Measurements from ENCODE around the gene NDUFV3.
"Not testable (repeated sequence)": the region's sequence is repeated elsewhere in the genome, so short reads cannot be mapped to it uniquely, and the experiment has no call there.

Gene NDUFV3

DNA sequence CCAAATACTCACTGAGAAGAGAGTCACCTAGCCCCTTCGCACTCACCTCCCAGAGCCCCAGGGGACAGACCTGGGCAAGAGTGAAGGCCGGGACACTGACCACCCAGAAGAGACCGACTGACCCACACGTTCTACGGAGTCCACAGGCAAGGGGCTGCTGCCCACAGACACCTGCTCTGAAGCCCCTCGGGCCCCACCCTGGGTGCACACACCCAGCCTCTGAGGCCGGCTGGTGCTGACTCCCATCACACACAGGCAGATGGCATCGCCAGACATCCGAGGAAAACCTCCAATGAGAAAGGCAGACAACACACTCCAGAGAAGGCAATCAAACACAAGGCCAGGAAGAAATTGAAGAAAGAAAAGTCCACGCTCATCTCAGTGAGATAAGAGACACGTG is 35.9 kb upstream of the NDUFV3 start:
- DNase-seq (ENCODE audit: low read depth): no peak

DNA sequence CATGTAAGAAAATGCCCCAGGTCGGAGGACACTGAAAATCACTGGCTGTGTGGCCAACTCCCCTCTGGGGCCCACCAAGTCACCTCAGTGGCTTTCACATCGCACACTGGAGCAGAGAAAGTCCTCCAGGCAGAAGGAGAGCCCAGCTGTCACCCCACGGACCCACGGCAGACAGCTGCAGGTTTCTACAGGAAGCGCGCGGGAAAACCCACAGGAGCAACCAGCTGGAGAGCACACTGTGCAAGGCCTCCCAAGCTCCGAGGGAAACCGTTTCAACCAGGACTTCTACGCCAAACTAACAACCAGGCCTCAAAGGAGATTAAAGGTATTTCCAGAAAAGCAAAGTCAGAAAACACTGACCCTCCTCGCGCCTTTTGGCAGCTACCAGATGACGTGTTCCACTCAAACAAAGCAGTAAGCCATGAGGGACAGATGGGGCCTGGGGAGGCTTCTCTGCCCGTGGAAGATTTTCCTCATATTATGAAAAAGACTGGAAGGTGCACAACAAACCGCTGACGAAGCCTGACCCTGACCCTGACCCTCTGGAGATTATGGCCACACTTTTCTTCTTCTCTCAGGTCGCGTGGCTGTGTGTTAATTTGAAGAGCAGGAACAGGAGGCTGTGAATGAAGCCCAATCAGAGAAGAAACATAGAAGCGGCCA is 34.8 kb upstream of the NDUFV3 start:
- no peak for DNase-seq (ENCODE audit: low read depth)

DNA sequence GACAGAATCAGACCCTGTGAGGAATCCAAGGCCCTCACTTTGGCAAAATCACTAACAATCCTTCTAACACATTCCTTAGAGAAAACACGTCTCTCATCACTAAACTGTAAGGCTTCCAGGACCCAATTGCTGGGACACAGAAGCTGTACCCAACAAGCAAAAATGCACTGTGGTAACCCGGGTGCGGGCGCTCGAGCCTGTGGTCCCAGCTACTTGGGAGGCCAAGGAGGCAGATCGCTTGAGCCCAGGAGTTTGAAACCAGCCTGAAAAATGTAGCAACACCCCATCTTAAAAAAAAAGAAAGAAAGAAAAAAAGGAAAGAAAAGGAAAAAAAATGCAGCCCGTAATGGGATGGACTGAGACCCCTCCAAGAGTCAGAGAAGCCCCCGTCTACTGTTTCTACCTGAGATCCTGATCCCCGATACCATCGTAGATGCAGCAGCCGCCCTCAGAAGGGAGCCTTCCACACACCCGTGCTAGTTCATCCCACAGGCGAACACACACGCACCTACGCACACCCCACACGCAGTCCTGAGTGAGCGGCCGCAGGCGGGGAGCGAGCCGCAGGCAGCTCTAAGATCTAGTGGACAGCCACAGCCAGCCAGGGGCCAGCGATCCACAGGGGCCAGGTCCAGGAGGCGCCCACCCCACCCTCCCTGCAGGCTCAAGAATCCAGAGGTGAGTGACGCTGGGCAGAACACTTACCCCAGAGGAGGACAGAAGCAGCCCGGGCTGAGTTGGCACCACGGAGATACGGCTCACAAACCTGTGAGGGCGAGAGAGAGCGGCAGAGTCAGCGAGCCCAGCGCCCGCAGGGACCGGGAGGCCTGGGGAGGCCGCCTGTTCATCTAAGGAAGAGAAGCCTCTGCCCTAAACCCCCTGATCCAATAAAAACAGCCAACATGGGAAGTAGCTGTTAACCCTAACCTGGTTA is 33.9 kb upstream of the NDUFV3 start:
- DNase-seq (ENCODE audit: low read depth): no peak

DNA sequence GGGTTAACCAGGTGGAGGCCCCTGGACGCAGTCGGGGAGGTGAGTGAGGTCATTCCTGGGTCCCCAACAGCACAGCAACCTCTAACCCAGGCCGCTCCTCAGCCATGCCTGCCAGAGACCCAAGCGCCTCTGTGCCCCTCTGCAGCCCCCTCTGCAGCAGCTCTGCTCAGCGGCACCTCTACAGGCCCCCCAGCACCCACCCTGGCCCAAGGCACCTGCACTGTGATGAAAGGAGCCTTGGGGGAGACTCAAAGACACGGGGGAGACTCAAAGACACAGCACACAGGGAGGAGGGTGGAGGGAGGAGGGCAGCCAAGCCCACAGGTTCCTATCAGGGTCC is 33.2 kb upstream of the NDUFV3 start:
- no peak for DNase-seq (ENCODE audit: low read depth)

DNA sequence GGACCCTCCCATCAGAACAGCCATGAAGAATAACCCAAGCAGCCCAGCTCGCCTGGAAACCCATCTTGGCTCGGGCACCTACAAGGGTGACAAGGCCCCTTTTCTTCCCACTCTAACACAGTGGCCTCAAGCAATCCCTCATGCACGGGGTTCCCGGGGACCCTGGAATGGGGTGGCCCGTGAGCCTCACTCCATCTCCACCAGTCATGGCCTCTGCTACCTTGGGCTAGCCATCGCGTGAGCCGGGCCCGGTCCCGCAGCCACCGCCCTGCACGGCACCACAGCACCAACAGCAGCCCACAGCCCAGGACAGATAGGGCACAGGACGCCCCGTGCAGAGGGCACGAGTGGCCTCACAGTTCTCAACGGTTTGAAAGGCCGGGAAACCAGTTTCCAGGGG is 32.8 kb upstream of the NDUFV3 start:
- no peak for DNase-seq (ENCODE audit: low read depth)

DNA sequence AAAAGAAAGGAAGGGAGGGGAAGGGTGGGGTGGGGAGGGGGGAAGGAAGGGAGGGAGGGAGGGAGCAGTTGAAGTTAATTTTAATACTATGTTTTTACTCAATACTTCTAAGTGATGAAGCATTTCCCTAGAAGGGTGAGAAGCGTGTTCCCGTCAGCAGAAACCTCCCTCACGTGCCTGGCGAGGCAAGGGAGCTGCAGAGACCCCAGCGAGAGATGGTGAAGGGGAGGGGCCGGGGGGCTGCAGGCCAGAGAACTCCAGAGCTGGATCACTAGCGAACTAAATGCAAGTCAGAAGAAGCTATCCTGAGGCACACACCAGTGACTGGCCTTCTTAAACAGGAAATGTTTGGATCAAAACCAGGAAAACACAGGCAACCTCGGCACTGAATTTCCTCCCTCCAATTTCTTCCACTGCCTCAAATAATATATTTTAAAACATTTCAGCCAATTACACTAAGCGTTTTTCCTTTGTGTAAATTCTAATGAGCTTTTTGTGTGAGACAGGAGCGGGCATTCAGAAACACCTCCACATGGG is 31.7 kb upstream of the NDUFV3 start:
- DNase-seq (ENCODE audit: low read depth): no peak

DNA sequence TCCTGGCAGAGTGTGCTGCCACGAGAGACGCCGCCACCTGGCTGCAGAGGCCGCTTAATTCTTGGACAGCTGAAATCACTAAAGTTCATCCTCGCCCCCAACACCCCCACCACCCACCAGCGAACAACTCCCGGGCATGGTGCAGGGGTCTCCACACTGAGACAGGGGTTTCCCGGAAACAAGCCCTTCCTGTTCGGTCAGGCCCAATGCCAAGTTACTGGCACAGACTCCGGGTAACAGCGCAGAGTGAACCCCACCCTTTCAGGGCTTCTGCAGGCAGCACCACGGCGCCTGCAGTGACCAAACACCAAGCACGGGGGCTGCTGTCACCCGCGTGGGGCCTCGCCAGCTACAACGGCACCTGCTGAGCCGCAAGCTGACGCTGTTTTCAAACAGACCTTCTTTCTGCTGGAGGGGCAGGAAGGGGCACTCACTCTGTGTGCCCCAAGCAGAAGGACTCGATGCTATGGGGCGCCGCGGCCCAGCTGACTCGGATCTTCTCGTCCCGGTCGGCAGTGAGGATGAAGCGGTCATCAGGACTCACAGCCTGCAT is 31.2 kb upstream of the NDUFV3 start:
- no peak for DNase-seq (ENCODE audit: low read depth)

DNA sequence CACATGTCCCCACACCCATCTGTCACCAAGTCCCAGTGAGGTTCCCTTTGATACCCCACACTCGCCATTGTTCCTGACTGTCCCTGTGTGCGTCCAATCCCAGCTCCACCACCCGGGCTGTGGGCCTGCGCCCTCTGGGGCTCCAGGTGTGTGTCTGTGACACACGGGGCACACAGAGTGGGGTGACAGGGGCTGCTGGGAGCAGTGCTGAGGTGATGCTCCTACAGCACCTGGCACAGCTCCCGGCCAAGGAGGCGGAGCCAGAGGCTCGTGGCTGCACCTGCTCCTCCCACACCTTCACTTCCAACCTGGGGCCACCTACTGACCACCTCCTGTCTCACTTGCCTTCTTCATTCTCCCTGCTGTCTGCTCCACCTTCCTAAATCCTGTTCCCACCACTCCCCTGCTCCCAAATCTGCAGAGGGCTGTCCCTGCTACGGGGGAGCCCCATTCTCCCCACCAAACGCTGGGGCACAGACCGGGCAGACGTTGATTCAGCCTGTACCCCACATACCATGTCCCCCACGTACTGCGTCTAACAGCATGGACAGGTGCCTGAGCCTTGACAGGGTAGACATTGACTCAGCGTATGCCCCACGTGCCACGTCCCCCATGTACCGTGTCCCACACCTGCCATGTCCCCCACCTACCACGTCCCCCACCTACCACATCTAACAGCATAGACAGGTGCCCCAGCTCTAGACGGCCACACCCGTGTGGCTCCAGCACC is 30.2 kb upstream of the NDUFV3 start:
- no peak for DNase-seq (ENCODE audit: low read depth)

DNA sequence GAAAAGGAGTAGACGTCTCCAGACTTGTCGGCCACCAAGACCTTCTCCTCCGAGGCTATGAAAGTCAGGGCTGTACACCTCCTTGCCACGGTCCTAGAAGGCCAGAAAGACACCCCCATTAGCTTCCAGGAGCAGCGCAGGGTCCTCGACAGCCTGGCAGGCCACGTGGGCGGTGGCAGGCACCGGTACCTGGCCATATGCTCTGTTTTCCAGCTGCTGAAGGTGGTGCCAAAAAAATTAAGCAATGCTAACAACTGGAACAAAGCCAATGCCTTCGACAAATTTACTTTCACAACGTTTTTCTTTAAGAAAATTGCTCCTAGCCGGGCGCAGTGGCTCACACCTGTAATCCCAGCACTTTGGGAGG is 29.6 kb upstream of the NDUFV3 start:
- no peak for DNase-seq (ENCODE audit: low read depth)

DNA sequence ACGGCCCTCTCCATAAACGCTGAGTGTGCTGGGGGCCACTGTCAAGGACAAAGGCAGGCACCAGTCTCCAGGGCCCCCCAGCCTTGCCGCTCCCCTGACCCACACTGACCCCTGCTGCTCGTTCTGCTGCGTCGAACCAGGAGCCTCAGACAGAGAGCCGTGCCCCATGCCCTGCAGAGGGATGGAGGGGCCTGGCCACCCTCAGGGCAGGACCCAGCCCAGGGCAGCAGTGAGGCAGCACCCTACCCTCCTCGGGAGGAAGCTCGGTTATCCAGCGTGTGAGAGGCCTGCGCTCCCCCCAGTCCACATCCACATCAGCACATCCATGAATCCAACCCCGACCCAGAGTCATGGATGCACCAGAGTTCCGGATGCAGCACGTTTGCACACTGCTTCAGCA is 28.8 kb upstream of the NDUFV3 start:
- DNase-seq (ENCODE audit: low read depth): no peak

DNA sequence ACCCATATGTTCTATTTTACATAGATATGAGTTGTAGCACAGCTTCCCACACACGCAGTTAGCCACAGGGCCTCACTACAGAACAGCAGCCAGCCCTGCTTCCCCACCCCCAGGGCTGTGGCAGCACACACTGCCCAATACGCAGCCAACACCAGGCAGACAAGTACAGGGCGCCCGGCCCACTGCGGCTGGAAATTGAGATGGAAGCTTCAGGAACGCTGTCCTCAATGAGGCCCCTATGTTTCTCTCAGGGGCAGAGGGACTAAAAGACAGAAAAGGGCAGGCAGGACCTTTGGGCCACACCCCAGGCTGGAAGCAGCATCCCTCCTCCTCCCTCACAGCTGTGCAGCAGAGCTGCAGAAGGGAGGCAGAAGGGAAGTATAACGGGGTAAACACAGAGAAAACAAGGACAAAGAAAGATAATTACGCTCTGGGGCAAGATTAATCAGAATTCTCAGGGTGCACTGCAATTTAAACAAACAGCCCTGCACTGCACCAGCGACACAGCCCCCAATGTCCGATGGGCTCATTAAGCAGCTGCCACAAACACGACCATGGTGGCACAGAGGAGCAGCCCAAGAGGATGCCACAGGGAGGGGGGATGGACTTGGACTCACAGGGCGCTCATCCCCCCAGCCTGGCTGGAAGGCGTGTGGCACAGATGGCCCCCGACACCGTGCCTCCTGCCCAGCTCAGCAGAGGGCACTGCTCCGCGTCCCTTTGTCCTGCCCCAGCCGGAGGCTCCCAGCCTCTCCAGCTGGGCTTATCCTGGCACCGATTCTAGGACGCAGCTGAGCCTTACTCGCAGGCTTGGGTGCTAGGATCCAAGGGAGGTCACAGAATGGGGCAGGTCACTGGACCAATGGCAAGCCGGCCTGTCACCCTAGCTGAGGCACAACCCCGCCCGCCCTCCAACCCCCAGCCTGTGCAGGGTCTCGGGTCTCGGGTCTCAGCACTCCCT is 28.0 kb upstream of the NDUFV3 start:
- no peak for DNase-seq (ENCODE audit: low read depth)

DNA sequence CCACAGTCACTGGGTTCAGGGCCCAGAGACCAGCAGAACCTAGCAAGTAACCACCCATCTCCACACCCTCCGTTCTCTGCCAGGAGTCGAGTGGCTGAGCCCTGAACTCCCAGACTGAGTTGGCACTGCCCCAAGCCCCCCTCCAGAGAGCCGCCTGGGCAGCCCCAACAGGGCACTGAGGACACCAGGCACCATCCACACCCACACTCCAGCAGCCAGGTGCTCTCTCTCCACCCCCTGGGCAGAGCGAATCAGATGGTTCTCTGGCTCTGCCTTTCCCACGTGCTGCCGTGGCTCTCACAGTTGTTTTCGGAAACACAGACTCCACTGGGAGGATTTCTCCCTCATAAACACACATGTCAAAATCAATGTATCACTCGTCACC is 27.3 kb upstream of the NDUFV3 start:
- no peak for DNase-seq (ENCODE audit: low read depth)

DNA sequence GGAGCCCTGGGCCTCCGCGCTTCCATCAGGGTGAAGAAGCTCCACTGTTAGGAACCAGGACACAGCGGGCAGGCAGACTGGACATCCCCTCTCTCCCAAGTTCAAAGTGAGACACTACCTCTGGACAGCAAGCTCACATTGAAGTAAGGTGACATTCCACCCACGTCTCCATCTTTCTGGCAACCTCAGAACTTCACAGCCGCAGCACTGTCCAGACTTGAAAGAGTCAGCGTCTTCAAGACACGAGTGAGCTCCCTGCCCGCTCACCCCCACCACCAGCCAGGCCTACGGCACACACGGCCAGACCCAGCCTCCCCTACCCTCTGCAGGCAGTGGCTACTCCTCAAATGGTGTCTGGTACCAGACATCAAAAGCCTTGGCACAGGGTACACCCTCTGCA is 24.9 kb upstream of the NDUFV3 start:
- DNase-seq (ENCODE audit: low read depth): no peak

DNA sequence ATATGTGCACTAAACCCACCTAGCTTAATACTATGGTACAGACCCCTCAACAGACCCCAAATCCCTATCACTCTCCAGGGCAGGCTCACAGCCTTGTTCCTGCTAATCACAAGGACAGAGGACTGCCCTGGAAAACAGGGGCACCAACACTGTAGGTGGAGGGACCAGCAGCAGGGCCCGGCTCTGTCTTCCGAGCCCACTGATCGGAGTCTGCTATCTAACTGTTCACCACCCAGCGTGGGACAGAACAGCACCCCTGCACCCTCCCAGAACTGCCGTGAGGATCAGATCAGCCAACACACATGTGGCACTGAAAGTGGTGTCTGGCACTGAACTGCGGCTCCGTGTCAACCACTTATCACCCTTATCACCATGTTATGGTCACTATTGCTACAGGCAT is 20.0 kb upstream of the NDUFV3 start:
- DNase-seq (ENCODE audit: low read depth): no peak

DNA sequence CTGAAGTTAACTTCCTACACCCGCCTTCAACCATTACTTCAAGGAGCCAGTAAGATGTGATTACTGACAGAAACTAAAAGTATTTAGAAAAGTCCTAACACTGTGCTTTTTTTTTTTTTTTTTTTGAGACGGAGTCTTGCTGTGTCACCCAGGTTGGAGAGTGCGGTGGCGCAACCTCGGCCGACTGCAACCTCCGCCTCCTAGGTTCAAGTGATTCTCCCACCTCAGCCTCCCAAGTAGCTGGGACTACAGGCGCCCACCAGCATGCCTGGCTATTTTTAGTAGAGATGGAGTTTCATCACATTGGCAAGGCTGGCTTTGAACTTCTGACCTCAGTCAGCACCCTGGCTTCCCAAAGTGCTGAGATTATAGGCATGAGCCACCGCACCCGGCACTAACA is 17.3 kb upstream of the NDUFV3 start:
- not testable (repeated sequence) for DNase-seq (ENCODE audit: low read depth)

DNA sequence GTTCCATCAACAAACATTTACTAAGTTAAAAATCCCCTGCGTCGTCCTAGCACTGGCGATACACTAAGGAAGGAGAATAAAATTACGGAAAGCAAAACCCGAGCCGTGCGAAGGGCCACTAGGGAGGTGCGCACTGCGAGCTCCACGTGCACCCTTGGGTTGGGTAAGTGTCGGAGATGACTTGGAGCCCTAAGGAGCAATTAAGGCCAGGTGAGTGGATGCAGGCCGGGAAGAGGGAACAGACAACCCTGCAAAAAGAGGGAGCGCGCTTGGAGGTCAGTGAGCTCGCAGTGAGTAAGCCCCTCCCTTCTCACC is 14.5 kb upstream of the NDUFV3 start:
- DNase-seq (ENCODE audit: low read depth): no peak

DNA sequence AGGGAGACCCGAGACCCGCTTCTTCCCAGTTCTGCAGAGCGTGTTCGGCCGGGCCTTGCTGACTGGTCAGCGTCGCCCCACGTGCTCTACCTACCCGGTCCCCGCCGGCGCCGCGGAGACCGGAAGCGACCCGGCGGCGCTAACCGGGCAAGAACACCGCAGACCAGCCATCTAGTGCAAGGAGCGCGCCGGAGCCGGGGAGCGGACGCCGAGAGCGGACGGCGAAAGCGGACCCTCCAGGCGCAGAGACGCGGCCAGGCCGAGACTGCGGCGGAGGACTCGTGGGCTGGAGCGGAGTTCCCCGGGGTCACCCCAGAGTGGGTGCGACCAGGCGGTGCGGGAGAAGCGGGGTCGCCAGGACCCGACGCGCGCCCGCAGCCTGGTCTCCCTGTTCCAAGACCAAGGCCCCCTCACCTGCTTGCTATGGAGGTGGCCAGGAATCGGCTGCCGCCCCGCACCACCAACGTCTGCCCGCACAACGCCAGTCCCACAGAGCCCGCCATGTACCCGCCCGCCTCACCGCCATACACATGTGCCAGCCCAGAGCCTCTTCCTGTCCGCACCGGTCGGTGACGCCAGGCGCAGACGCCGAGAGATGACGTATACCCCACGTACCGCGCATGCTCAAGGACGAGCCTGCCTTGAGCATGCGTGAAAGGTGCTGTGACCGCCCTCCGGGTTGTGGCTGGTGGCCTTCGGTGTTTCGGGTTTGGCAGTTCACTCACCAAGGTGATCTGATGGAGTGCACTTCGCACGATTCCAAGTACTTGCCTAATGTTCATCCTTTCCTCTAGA is 13.9 kb upstream of the NDUFV3 start, which contains the start of gene WDR4:
Gene WDR4 (minus strand): TSS at position 547 of the 795 bp plus-strand sequence. CDS start 44 bp downstream, at position 503.
- peak; percentile 98 for DNase-seq (ENCODE audit: low read depth)

DNA sequence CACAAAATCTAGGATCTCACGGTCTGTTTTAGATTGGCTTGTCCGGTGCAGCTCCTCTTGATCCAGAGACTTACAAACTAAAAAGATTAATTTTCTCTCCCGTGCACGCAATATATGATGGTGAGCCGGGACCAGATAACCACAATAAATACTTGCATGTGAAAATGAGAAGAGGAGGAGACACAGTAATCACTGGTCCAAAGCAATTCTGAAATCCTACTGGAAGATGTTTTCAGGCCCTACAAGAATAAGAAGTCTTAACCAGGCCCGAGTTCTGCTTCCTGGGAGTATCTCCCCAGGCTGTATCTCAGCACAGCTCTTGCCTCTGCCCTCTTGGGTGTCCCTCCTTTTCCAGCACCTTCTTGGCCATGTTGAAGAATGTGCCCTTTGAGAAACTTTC is 12.8 kb upstream of the NDUFV3 start:
- DNase-seq (ENCODE audit: low read depth): no peak

DNA sequence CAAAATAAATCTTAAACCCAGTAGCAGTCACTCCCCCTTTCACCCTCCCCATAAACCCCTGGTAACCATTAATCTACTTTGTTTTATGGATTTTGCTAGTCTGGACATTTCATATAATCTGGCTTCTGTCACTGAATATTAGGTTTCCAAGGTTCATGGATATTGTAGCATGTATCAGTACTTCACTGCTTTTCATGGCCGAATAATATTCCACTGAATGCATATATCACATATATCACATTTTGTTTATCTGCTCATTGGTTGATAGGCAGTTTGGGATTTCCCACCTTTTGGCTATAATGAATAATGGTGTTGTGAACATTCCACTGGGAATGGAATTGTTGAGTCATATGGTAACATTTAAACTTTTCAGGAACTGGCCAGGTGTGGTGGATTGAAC is 9.2 kb upstream of the NDUFV3 start:
- no peak for DNase-seq (ENCODE audit: low read depth)

DNA sequence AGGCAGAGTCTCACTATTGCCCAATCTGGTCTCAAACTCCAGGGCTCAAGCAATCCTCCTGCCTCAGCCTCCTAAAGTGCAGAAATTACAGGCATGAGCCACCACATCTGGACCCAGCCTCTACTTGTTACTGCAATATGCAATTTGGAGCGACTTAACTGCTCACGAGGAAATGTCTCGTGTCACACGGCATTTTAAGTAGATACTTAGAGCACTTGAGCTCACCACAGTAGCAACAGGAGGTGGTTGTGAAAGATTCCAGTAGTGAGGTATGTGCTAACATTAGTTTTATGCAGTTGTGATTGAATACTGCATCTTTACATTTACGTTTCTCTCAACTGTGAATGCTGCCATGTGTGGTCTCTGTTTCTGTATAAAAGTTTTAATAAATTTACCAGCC is 5.8 kb upstream of the NDUFV3 start:
- no peak for DNase-seq (ENCODE audit: low read depth)

DNA sequence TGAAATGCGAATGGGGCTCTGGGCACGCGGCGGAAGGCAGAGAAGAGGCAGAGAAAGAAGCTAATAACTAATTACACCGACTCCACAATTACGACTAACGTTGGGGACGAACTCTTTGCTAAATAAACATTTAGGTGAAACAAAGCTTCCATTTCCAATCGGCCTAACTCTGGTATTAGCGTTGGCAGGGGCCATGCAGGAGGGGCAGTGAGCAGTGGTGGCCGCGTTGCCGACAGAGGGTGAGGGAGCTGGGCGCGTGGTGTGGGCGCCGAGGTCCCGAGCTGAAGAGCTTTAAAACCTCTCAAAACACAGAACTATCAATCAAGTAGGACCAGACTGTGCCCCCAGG is 553 bp upstream of the NDUFV3 start:
- no peak for DNase-seq (ENCODE audit: low read depth)

Data from stimulated activated CD8-positive, alpha-beta memory T cell treated with anti-CD3 and anti-CD28 coated beads, Interleukin-12 subunit alpha, Interleukin-12 subunit beta, amount 100 ng/mL, for 1 hour (primary cell).